HFF-Myc (cell line): ENCODE results near the gene SV2A.
"Not testable (repeated sequence)": the region's sequence is repeated elsewhere in the genome, so short reads cannot be mapped to it uniquely, and the experiment has no call there.

ENCODE experiments used
- DNase-seq: peaks from one replicate; pipeline ENCODE4 v3.0.0-alpha.2; 2011; ENCODE audit warnings: low read depth; ENCODE audit errors: extremely low read depth
- H3K4me3 ChIP-seq: replicated peaks from 2 replicates; pipeline ENCODE4 v1.5.1; 2011; ENCODE audit warnings: low read depth, mild to moderate bottlenecking, control low read depth, low read length
- TF ChIP-seq, protein P1 (sequence below): IDR thresholded peaks from 2 replicates; pipeline ENCODE4 v1.5.1; 2012; ENCODE audit warnings: mild to moderate bottlenecking, low read depth, low read length, control low read depth; ENCODE audit errors: missing control alignments

SV2A gene

GRCh38 chr1:149962039-149962647 lies 44.5 kb upstream of the SV2A start:
- DNase-seq: peak; percentile 42
- no peak overlapping the region for H3K4me3 ChIP-seq
- TF ChIP-seq, protein P1, sequence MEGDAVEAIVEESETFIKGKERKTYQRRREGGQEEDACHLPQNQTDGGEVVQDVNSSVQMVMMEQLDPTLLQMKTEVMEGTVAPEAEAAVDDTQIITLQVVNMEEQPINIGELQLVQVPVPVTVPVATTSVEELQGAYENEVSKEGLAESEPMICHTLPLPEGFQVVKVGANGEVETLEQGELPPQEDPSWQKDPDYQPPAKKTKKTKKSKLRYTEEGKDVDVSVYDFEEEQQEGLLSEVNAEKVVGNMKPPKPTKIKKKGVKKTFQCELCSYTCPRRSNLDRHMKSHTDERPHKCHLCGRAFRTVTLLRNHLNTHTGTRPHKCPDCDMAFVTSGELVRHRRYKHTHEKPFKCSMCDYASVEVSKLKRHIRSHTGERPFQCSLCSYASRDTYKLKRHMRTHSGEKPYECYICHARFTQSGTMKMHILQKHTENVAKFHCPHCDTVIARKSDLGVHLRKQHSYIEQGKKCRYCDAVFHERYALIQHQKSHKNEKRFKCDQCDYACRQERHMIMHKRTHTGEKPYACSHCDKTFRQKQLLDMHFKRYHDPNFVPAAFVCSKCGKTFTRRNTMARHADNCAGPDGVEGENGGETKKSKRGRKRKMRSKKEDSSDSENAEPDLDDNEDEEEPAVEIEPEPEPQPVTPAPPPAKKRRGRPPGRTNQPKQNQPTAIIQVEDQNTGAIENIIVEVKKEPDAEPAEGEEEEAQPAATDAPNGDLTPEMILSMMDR: peak; percentile 60

GRCh38 chr1:149957548-149957947 lies 39.9 kb upstream of the SV2A start:
- DNase-seq, H3K4me3 ChIP-seq: not testable (repeated sequence)

DNA sequence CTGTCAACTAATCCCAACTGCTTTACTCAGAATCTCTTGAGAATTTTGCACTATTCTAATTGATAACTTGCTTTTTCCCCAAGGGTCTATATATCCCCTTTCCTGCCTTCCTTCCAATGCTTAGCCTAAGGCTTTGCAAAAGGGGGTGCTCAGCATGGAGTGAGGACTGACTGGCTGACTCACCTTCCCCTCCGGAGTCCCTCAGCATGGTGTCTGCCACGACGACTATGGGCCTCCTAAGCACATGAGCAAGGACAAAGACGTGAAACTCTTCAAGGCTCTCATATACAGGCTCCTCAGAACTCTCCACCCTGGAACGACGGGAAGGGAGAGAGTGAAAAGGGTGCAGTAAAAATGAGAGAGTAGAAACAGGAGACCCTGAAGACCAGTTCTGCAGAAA lies 32.3 kb upstream of the SV2A start:
- H3K4me3 ChIP-seq: no peak overlapping the region
- TF ChIP-seq, protein P1: no peak
- DNase-seq: no peak

DNA sequence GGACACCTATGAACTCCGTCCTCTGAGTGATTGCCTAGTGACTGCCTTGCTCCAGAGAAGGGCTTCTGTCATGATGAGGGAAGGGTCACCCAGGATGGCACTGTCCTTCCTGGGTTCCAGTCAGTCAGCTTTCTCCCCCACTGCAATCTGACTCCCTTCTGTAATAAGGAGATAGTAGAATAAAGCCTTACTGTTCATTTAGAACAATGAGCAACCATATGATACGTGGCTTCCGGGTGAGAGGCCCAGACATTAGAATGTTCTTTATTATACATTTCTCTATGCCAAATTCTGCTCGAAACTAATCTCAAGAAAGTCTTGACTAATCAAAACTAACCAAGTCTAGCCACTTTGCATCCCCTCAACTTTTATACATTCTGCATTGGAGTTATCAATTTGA lies 27.6 kb upstream of the SV2A start:
- DNase-seq: no peak
- TF ChIP-seq, protein P1: no peak
- no peak overlapping the region for H3K4me3 ChIP-seq

DNA sequence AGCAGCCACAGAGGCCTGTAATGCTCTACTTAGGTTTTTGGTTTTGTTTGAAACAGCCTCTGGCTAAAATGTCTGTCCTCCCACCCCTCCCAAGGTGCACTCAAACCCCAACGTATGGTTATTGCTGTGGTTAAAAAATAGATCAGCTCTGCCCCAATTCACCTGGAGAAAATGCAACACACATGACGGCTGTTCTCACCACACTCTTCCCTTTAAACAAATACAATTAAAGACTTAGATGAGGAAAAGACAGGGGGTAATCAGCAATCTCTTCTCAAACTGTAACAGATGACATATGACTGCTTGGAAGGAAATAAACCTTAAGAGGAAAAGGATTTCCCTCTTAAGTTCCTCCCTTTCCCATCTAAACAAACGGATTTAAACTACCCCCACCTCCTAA lies 25.2 kb upstream of the SV2A start:
- no peak for DNase-seq
- H3K4me3 ChIP-seq: no peak overlapping the region
- TF ChIP-seq, protein P1: no peak

GRCh38 chr1:149942207-149942606 lies 24.6 kb upstream of the SV2A start:
- DNase-seq: no peak
- H3K4me3 ChIP-seq: no peak overlapping the region
- TF ChIP-seq, protein P1: peak; percentile 40

GRCh38 chr1:149940427-149940826 lies 22.8 kb upstream of the SV2A start:
- TF ChIP-seq, protein P1: no peak
- no peak overlapping the region for H3K4me3 ChIP-seq
- DNase-seq: no peak

DNA sequence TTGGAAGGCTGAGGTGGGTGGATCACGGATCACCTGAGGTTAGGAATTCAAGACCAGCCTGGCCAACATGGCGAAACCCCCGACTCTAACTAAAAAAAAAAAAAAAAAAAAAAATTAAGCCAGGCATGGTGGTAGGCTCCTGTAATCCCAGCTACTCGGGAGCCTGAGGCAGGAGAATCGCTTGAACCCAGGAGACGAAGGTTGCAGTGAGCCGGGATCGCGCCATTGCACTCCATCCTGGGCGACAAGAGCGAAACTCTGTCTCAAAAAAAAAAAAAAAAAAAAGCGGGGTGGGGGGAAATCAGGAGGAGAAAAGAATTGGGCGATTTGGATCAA lies 21.0 kb upstream of the SV2A start:
- not testable (repeated sequence) for DNase-seq
- peak overlapping the region; percentile 19 for H3K4me3 ChIP-seq
